NCI-H446 treated with DMSO at 0.1 percent for 48 hours (cell line): Measurements from ENCODE around the gene LDLRAD1.
A peak's percentile ranks its signal among the peaks of the same experiment; 100 is the strongest.
"Not testable (repeated sequence)": the region's sequence is repeated elsewhere in the genome, so short reads cannot be mapped to it uniquely, and the experiment has no call there.

Experiments
- DNase-seq: peaks from one replicate; lab custom pipeline; 2025; lab: John Stamatoyannopoulos, UW

LDLRAD1 gene, protein sequence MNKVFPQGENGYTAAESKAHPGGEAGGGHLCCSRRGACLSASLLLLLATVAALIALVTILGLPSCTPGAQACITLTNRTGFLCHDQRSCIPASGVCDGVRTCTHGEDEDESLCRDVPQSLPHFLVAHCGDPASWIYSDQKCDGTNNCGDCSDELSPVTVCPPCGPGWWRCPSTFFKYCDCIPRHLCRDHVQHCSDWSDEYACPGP

GRCh38 chr1:54017979-54018378 lies at the start of gene LDLRAD1:
TSS of gene LDLRAD1 (minus strand) at chr1:54018186. CDS start at chr1:54018112, 74 bp downstream.
- no peak for DNase-seq

DNA sequence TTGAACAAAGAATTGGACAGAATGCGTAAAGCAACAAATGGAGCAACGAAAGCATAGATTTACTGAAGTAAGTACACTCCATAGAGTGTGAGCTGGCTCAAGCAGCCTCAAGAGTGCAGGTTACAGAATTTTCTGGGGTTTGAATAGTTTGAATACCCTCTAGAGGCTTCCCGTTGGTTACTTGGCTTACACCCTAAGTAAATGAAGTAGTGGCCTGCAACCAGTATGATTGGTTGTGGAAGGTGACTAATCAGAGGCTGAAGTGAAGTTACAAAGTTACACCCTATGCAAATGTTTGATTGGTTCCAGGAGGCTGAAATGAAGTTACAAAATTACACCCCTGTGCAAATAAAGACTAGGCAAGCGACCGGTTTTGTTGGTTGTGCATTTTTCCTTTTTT lies 46.3 kb upstream of the LDLRAD1 start:
- no peak for DNase-seq

DNA sequence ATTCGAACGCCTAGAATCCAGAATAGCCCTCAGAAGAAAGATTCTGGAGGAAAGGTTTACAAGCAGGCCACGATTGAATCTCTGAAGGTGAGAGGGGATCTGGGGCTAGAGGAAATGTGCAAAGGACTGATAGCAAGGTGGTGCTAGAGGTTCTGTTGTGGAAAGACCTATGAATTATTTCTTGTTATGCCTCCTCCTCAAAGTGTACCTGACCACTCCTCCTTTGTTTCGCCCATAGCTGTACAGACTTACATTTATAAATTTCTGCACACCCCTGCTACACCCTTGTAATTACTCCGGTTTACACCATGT lies 36.4 kb upstream of the LDLRAD1 start:
- no peak for DNase-seq

DNA sequence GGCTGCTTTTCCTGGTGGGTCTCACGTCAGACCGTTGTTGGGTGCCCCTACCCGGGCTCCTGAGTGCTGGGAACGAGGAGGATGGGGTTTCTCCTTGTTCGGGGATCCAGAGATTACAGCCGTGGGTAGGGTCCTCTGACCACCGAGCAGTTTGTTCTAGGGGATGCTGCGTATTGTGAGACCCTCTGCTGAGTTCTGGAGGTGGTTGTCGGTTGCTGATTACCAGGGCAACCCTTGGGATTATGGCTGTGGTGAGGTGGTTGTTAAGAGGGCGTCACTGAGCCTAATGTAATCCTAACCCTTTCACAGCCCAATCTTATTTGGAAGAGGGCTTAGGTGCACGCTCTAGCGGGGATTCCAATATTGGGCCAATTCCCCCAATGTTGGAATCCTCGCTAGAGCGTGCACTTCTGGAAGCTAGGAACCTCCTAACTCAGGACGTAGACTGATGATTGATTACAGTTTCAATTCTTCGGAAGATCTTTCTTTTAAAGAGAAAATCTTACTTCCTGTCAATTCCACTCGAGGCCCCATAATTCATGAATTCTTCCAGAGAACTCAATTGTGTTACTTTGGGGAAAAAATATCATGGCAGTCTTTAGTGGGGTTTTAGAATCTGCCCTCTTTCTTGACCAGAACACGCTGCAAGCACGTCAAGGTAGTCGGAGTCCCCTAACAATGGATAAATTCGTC lies 35.9 kb upstream of the LDLRAD1 start:
- no peak for DNase-seq

DNA sequence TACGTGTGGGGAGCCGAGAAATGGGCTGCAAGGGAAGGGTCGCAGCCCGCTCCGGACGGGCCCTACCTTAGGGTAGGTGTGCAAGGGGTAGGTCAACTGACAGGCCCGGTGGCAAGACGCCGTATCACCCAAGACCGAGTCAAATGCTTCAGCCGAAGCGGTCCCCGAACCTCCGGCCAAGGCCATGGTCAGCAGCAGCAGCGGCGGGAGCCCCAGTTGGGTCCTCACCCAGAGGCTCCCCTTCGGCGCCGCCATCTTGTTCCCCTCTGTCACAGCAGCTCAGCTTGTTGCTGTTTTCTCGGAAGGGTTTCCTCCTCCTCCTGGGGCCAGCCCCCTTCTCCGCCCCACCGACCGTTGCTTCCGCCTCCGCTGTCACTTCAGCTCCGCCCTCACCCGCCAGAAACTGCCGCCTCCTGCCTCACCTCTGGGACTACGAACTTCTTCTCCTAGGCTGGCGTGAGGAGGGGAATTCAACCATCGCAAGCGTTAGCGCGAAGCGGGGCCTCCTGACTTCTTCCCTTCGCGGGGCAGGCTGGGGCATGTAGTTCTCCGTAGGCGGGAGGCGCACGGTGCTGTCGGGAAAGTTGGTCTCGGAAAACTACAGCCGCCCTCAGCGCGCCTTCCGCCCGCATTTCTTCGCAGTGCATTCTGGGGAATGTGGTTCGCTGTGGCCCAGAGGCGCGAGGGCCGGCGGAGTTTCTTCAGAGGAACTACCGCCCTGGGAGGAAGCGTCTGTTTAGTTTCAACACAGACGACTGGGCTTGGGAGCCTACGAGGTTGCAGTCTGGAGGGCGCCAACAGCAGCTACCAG lies 35.2 kb upstream of the LDLRAD1 start, which contains the start of the genes TCEANC2 and TMEM59:
Gene TCEANC2, plus strand, starts transcription at position 675 of the 811 bp plus-strand sequence. CDS start 815 bp downstream, outside the sequence.
Gene TMEM59, minus strand, starts transcription at position 271 of the 811 bp plus-strand sequence. Its CDS starts 16 bp downstream, at position 255.
- DNase-seq, result peak; percentile 99

DNA sequence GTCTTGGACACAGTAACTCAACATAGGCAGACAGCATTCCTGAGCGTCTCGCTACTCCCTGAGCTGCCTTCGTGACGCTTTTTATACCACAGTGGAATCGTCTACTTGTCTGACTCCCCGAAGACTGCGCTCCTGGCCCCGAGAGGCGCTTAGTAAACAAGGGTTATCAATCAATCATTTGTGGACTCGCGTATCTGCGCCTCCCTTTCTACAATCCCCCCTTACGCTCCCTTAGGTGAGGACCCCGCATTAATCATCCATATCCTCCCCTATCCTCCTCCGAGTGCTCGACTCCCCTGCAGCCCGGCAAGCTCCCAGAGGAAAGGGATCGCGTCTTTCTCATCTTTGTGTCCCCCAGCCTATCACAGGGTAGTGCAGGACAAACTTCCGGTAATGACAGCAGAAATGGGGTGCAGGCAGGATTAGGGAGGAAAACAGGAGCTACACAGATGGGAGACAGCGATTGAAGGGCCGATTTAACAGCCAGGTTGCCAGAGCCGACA lies 34.5 kb upstream of the LDLRAD1 start:
- no peak for DNase-seq

GRCh38 chr1:54051933-54052430 lies 34.0 kb upstream of the LDLRAD1 start:
- no peak for DNase-seq

DNA sequence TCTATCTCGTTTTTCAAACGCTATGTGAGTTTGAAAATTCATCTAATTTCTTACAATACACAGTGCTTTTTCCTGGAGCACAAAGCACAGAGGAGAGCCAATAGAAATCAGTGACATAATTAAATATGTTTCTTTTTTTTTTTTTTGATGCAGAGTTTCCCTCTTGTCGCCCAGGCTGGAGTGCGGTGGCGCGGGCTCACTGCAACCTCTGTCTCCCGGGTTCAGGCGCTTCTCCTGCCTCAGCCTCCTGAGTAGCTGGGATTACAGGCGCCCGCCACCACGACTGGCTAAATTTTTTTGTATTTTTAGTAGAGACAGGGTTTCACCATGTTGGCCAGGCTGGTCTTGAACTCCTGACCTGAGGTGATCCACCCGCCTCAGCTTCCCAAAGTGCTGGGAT lies 32.4 kb upstream of the LDLRAD1 start:
- not testable (repeated sequence) for DNase-seq

DNA sequence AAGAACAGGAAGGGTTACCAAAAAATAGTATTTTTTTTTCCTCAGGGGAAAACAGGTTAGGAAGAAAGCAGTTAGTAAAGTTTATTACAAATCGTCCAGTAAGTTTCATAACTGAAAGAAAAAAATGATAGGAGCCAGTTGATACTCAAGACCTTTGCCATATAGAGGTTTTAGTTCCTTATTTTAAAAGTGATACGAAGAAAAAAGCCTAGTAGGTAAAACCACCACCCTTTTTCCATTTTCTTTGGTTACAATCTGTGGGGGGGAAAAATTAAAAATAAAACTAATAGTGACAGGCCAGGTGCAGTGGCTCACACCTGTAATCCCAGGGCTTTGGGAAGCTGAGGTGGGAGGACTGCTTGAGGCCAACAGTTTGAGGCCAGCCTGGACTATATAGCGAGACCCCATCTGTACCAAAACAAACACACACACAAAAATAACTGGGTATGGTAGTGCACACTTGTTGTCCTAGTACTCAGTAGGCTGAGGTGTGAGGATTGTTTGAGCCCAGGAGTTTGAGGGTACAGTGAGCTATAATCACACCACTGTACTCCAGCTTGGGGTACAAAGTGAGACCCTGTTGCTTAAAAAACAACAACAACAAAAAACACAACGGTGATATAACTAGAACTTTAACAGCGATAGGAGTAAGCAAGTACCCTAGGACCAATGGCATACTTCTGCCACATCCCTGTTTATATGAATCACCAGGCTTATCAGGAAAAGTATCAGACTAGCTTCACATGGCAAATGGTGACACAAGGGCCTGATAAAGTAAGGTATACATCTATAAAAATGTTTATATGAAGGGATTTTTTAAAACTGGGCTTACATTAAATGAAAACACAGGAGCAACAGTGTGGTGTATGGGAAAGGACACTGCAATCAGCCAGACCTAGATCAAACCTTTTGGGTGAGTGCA lies 29.7 kb upstream of the LDLRAD1 start:
- DNase-seq, result no peak

DNA sequence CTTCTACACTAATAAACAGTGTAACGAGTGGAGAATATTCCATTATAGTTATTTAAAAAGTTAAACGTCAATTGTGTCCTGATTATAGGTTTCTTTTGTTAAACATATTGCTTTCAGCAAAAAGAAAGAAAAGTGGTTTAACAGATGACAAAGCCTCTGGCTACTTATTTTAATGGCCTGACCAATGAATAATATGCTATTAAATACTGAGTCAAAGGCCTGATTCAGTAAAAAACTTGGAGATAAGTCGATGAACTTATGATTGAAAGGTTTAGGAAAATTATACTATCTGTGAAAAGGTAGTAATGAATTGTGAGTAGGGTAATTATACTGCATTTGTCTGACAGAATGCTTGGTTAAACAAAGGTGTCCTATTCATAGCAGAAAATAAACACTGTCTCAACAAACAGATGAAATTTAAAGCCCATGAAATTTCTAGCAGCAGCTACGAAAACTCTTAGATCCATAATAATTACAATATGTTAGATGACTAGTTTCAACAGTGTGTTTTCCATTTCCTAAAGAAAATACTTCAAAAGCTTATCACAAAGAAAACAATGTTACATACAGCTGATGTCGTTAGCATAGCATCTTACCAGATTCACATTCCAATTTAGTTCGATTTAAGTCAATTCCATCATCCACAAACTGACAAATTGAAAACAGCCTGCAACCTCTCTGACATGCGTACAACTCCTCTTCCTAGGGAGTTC lies 28.8 kb upstream of the LDLRAD1 start:
- DNase-seq, result no peak

- no peak for DNase-seq
Observed at GRCh38 chr1:54045496-54045895, 27.5 kb upstream of the LDLRAD1 start.

DNA sequence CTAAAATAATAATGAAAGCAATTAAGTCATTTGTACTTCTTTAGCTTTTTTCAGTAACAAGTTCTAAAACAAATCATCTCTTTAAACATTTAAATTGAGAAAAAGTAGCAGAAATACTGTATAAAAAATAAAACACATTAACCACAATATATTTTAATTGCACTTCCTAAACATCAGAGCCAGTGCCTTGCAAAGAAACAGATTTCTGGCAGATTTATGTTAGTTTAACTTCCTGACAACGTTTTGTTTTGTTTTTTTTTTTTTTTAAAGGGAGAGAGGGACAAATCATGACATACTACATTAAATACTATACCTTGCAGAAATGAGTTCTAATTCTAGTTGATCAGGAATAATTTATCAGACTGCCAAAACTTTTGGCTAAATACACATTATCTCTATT lies 23.8 kb upstream of the LDLRAD1 start:
- no peak for DNase-seq

GRCh38 chr1:54037476-54037875 lies 19.5 kb upstream of the LDLRAD1 start:
- no peak for DNase-seq

DNA sequence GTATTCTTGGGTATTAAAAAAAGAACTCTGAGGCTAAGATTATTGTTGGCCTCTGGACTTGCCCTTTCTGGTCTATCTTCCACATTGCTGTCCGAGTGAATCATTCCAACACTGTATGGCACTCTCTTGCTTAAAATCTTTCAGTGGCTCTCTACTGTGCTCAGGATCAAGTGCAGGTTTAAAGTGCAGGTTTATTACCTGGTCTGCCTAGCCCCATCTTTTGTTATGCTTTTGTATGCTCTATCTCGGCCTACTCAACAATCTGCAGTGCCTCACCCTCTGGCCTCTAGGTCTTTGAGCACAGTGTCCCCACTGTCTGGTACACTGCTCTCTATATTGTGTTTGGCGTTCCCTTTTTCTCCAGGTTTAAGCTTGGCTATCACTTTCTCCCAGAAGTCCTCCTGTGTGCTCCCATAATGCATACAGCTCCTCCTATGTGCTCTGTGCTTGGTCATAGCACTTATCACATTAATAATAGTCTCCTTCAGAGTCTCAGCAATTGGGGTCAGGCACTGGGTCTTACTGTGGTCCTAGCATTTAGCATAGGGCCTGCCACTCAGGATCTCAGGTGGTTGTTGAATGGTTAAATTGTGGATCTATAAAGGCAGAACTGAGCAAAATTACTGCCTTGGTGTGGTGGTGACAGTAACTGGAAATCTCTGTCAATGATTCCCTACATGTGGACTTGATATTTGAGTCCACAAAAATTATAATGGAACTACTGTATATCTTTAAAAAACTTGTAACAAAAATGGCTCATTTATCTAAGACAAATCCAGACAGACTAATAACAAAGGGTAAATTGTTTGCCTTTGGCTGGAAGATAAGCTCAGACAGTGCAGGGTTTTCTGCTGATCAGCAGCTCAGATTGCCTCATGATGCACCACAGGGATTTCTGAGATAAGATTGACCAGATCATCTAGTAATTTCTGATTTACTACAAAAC lies 10.6 kb upstream of the LDLRAD1 start:
- no peak for DNase-seq

DNA sequence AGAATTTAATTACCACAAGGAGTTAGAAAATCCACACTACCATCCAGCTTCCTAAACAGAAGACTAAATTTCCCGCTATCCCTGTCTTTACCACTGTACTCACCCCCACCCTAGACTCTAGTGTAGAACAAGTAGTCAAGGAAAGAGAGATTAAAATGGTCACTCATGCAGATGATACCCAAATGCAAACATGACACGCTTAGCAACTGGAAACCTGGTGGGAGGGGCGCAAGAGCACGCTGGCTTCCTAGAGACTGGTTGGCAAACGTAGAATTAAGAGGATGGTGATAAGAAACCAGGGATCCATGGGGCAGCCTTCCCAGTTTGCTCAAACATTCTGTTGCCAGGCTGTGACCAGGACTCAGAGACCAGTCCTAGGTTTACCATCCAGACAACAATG lies 9.9 kb upstream of the LDLRAD1 start:
- no peak for DNase-seq

GRCh38 chr1:54024811-54025210 lies 6.8 kb upstream of the LDLRAD1 start:
- not testable (repeated sequence) for DNase-seq

DNA sequence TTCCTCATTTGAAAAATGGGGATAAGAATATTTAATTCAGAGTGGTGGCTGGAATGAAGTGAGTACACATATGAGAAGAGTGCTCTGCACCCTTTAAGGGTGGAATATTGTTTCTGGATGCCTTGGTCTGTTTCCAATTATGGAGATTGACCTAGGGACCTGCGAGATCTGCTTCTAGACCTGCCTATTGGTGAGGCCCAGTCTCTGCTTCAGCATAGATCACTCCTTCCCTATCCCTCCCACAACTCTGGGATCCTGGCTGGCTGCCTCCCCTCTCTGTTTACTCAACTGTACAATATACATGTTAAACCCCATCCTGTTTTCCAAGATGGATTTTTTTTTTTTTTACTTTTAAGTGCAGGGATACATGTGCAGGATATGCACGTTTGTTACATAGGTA lies 6.4 kb upstream of the LDLRAD1 start:
- no peak for DNase-seq

DNA sequence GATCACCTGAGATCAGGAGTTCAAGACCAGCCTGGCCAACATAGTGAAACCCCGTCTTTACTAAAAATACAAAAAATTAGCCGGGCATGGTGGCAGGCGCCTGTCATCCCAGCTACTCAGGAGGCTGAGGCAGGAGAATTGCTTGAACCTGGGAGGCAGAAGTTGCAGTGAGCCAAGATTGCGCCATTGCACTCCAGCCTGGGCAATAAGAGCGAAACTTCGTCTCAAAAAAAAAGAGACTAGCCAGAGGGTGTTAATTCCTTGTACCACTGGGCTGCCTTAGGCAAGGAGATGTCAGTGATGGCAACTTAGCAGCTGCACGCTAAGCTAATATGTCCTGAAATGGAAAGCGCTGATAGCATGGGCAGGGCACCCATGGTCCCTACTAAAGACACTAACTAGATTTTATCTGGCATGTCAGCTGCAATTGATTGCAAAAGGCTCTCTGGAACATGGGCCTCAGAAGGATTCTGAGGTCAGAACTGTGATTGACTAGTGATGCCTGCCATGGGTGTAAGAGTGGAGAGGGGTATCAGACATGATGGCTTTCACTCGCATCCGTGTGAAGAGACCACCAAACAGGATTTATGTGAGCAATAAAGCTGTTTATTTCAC lies 1.7 kb upstream of the LDLRAD1 start:
- DNase-seq, result not testable (repeated sequence)

DNA sequence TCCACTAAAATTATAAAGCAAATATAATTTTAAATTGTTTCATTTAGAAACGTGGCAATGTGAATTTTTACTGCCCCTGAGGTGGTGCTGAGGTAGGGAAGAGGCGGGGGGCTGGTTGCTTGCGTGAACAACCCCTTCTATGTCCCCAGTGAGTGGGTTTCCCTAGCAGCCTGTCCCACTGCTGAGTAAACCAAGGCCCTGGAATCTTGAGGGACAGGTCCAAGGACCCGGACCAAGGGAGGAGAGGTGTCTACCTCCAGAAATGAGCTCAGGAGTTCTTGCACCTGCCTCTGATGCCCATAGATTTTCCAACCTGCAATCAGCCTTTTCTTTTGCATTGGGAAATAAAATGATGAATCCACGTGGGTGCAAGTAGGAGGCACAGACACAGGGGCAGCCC lies 649 bp upstream of the LDLRAD1 start:
- DNase-seq, result no peak
